Kidney capillary endothelial cell (primary cell): ENCODE measurements around the gene INSR.
"Not testable (repeated sequence)": the region's sequence is repeated elsewhere in the genome, so short reads cannot be mapped to it uniquely, and the experiment has no call there.

Experiments used
- DNase-seq: peaks from one replicate; pipeline ENCODE4 v3.0.0-alpha.2; 2018; ENCODE audit warnings: low spot score

INSR gene

DNA sequence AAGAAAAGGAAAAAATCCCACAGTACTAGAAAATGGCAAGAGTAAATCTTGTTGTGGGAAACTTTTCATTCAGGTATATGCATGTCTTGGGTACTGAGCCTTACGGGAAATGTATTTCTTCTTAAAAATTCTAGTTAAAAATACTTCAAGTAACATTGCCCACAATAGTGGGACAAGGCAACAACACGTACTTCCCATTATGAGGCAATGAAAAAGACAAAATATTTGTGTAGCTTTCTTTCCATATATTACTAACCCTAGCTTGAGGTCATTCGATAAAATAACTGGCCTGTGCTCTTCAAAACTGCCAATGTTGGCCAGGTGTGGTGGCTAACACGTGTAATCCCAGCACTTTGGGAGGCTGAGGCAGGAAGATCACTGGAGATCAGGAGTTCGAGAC lies 99.2 kb downstream of the INSR start:
- DNase-seq: no peak

DNA sequence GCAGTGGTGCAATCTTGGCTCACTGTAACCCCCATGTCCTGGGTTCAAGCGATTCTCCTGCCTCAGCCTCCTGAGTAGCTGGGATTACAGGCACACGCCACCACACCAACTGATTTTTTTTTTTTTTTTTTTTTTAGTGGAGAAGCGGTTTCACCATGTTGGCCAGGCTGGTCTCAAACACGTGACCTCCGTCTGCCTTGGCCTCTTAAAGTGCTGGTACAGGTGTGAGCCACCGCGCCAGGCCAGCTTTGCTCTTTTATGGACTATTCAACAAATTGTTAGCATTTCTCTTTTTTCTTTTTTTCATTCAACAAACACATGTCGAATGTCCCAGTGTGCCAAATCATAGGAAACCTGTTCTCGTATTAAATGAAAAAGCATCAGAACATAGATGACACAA lies 99.6 kb downstream of the INSR start:
- no peak for DNase-seq

DNA sequence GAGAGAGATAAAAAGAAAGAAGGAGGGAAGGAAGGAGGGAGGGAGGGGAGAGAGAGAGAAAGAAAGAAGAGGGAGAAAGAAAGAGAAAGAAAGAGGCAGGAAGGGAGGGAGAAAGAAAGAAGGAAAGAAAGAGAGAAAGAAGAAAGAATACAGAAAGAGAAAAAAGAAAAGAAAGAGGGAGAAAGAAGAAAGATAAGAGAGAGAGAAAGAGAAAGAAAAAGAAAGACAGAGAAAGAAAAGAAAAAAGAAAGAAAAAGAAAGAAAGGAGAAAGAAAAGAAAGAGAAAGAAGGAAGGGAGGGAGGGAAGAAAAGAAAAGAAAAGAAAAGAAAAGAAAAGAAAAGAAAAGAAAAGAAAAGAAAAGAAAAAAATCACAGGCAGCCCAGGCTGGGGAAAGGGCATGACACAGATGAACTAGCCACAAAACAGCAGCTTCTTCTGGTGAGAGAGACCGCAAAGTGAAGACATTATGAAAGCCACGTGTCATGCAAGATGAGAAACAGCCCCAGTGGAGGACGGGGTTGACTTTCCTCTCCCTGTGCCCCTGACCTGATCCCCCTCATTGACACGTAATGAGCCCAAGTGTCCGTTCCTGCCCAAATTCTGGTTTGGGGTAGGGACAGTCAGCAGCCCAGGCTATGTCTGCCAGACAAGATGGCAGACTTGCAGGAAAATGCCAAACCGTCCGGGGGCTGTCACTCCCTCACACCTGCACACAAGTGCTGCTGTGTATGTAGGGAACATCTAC lies 102.1 kb downstream of the INSR start:
- DNase-seq: no peak

DNA sequence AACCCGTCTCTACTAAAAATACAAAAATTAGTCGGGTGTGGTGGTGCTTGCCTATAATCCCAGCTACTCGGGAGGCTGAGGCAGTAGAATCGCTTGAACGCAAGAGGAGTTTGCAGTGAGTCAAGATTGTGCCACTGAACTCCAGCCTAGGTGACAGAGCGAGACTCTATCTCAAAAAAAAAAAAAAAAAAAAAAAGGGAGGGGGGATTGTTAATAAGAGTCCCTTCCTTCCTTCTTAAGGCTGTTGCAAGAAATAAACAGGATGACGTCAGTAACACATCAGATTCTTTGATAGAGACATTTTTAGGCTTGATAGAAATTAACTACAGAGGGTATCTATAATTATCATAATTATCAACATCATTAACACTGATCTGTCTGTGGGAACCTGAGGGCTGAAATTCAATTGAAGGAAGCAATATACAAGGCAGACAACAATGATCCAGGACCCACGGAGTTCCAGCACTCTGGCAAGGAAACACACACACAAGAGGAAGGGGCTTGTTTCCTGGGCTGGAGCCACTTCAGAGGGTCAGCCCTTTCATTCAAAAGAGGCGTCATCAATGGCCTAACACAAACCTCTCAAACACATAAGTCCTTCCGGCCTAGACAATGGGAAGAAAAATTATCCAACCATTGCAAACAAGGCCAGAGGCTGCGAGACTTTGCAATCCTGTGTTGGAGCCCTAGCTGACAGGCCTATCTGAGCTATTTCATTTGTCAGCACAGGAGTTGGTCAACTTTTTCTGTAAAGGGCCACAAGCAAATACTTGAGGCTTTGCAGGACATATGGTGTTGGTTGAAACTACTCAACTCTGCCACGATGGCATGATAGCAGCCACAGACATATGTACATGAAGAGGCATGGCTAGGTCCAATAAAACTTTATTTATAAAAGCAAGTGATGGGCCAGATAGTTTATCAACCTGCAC lies 105.2 kb downstream of the INSR start:
- DNase-seq: peak; percentile 93

DNA sequence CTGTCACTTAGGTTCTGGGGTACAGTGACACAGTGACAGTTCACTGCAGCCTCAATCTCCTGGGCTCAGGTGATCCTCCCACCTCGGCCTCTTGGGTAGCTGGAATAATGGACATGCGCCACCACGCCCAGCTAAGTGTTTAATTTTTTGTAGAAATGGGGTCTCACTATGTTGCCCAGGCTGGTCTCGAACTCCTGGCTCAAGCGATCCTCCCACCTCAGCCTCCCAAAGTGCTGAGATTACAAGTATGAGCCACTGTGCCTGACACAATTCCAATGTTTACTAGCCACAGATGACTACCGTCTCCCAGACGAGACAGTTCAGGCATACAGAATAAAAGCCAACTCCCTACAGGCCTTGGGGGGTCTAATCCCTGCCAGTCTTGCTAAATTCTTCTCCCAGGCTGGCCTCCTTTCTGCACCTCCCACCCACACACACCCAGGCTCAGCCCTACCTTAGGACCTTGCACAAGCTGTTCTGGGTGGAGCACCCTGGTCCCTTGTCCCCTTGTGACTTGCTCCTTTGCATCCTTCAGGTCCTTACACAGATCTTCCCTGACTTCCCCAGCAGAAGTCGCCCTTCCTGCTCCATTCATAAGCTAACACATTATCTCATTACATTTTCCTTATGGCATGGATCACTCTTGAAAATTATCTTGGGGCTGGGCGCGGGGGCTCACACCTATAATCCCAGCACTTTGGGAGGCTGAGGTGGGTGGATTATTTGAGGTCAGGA lies 106.4 kb downstream of the INSR start:
- no peak for DNase-seq

DNA sequence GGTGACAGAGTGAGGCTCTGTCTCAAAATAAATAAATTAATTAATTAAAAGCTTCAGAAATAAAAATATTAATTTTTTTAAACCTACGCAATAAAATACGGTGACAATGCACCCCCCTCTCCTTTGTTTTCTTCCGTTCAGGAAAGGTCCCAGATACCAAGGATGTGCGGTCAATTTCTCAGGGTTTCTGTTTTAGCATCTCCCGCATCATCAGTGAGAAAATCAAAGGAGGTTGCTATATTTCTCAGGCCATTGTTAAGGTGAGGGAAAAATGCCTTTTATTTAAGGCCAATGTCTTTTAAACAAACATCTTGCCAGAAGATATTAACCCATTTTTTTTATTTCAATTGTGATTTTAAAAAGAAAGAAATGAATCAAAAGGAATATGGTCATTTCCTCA lies 111.7 kb downstream of the INSR start:
- DNase-seq: peak; percentile 13

DNA sequence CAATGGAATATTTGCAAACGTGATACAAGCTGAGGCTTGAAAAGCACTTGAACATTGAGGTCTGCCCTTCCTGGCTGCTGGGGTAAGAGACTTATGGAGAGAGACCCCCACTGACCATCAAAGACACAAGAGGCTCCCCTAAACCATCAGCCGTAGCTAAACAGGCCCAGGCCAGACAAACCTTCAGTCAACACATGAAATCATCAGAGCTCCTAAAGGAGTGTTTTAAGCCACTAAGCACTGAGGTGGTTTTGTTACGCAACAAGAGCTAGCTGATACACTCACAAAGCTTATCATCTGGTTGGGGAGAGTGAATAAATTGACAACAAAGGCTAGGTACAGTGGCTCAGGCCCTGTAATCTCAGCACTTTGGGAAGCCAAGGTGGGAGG lies 114.3 kb downstream of the INSR start:
- no peak for DNase-seq

DNA sequence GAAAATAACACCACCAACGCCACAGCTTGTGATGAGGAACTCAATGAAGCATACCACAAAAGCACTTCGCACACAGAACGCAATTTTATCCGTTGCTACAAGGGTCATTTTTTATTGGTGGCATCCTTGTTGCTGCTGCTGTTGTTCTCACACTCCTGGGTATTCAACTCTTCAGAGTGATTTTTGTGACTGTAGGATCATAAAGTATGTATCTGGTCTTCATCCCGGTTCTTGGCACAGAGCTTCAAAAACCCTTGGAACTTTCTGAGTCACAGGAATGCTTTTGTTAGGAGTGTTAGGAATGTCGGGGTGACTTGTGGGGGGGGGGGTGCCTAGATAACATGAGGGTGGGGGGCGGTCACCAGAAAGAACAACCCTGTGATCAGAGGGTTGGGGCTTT lies 116.3 kb downstream of the INSR start:
- DNase-seq: no peak

DNA sequence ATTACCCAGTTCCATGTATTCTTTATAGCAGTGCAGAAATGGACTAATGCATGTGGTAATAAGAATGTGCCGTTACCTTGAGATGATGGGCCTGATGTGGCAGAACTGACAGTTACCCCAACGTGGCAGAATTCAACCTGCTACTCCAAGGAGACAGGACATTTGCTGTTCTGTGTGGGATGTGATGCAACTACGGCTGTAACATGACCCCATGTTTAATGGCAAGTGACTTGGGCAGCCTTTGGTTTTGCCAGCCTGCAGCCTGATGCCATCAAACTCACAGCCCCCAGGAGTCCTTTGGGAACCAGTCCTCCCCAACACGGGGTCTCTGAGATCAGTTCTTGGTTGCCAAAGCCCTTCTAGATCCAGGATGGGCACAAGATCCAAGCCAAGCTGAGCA lies 117.4 kb downstream of the INSR start:
- DNase-seq: no peak

DNA sequence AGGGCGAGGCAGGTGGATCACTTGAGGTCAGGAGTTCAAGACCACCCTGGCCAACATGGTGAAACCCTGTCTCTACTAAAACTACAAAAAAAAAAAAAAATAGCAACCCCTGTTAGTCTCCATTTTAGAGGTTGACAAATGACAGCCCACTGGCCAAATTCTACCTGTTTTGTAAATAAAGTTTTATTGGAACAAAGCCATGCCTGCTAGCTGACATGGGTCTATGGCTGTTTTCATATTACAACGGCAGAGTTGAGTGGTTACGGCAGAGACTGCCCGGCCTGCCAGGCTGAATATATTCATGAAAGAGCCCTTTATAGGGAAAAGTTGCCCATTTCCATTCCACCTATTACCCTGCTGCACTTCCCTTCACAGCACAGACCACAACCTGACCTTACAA lies 121.4 kb downstream of the INSR start:
- no peak for DNase-seq

DNA sequence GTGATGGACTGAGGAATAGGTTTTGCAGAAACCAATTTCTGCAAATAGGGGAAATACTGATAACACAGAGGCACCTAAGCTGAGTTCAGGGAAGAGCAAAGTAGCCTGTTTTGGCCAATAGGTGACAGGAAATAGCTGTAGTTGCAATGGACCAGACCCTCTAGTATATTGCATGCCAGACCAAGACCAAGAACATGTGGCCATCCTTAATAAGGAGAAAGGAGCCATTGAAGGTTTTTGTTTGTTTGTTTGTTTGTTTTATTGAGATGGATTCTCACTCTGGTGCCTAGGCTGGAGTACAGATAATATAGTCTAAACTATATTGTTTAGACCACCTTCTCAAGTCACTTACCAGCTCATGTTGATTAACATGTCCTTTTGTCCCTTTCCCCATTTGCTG lies 123.2 kb downstream of the INSR start:
- DNase-seq: no peak

DNA sequence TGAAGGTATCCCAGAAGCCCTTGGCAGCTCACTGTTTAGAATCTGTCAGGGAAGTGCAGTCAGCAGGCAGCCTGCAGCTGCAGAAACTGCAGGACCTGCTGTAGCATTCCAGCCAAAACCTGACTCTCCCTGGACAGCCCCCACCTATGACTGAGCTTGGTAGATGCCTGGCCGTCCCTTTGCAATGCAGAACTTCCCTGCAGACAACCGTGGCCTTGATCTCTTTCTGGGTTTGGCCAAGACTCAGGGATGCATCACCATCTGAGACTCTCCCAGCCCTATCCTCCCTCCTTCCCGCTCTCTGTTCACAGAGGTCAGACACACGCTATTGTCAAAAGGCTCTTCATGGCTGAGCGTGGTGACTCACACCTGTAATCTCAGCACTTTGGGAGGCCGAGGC lies 125.3 kb downstream of the INSR start:
- no peak for DNase-seq

DNA sequence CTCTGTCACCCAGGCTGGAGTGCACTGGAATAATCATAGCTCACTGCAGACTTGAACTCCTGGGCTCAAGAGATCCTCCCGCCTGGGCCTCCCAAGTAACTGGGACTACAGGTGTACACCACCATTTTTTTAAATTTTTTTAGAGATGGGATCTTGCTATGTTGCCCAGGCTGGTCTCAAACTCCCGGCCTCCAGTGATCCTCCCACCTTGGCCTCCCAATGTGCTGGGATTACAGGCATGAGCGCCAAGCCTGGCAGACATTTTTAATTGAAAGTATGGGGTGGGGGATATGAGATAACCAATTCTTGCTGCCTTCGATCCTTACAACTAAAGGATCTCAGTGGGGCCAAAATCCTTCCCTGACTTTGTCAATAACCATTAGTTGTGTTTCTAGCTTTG lies 132.9 kb downstream of the INSR start:
- no peak for DNase-seq

DNA sequence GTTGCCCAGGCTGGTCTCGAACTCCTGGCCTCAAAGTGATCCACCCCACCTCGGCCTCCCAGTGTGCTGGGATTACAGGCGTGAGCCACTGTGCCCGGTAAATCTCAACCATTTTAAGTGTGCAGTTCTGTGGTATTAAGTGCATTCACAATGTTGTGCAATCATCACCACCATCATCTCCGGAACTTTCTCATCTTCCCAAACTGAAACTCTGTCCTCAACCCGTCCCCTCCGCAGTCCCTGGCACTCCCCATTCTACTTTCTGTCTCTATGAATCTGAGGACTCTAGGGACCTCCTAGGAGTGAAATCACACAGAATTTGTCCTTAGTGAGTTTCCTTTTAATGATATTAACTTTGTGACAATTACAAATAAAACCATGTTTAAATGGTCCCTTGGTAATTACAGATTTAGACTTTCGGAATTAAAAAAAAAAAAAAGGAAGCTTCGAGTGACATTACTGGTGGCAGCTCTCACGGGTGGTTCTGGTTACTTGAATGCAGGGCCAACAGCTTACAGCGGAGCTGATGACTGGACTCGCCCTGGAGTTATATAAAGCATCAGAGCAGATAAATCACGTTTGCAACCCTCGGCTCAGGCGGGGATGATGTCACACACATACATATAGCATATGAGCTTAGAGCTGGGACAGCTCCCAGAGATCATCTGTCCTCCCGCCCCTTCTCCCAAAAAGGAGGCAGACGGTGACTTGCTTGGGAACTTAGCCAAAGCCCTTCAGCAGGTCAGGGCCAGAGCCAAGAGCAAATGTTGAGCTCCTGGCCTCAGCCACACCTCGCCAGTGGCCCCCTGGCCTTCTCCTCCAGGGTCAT lies 134.9 kb downstream of the INSR start:
- peak; percentile 52 for DNase-seq

DNA sequence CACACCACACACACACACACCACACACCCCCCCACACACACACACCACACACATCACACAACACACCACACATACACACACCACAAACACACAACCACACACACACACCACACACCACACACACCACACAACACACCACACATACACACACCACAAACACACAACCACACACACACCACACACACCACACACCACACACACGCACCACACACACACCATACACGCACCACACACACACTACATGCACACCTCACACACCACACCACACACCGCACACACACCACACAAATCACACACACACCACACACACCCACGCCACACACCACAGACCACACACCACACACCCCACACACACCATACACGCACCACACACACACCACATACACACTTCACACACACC lies 141.2 kb downstream of the INSR start:
- no peak for DNase-seq

DNA sequence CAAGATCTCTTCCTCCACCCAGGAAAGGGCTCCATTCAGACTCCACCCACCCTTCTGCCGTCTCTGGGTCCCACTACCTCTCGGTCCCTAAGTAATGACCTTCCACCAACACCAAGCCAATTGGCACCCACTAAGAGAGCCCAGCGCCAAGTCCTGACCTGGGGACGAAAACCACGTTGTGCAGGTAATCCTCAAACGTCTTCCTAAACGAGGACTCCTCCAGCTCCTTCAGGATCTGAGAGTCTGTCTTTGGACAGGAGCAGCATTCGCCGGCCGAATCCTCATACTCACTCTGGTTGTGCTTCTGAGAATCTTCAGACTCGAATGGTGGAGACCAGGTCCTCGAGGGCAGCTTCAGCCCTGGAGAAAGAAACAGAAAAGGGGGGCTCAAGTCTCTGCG lies 141.6 kb downstream of the INSR start:
- no peak for DNase-seq

DNA sequence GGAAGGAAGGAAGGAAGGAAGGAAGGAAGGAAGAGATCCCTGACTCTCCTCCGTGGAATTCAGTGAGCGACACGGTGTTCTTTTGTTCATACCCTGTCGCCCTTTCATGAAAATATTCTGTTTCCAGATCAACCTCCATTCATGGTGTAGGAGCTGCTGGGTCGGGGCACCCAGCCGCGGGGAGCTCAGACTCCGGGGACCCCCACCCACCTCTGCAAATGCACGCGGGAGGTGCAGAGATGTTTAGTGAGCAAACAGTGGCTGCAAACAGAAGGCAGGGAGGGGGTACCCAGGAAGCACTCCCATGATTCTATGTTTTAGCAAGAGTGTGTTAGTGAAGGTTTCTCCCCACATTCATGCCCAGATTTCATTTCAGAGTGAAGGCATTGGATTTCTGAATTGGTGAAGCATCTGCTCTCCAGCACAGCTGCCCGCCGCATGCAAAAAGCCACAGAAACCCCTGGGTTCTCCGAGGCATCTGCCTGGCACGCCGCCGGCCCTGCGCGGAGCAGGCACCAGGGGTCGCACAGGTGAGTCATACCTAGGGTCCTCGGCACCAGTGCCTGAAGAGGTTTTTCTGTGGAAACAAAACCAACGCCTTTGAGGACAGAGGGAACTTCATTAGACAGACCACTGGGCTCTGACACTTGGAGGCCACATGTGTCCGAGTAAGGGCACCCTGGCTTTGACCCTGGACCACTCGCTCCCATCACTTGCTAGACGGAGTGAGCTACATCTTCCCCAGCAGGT lies 144.1 kb downstream of the INSR start:
- DNase-seq: no peak

DNA sequence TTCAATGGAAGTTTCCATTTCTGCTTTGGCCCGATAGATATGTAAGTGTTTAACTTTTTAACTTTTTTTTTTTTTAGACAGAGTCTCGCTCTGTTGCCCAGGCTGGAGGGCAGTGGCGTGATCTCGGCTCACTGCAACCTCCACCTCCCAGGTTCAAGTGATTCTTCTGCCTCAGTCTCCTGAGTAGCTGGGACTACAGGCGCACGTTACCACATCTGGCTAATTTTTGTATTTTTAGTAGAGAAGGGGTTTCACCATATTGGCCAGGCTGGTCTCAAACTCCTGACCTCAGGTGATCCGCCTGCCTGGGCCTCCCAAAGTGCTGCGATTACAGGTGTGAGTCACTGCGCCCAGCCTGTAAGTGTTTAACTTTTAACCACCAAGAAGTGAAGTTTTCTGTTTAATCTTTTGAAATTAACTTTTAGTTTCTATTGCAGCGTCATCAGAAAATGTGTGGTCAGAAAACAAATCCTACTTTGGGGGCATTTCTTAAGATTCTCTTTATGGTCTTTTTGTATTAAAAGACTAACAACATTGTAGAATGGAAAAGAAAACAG lies 147.0 kb downstream of the INSR start:
- DNase-seq: not testable (repeated sequence)

DNA sequence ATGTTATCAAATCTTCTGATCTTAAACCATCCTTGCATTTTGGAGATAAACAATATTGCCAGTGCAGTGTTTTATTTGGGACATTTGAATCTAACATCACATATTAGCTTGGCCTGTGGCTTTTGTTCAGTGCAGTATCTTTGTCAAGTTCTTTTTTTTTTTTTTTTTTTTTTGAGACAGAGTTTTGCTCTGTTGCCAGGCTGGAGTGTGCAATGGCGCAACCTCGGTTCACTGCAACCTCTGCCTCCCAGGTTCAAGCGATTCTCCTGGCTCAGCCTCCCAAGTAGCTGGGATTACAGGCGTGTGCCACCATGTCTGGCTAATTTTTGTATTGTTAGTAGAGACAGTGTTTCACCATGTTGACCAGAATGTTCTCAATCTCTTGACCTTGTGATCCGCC lies 148.1 kb downstream of the INSR start:
- DNase-seq: not testable (repeated sequence)

DNA sequence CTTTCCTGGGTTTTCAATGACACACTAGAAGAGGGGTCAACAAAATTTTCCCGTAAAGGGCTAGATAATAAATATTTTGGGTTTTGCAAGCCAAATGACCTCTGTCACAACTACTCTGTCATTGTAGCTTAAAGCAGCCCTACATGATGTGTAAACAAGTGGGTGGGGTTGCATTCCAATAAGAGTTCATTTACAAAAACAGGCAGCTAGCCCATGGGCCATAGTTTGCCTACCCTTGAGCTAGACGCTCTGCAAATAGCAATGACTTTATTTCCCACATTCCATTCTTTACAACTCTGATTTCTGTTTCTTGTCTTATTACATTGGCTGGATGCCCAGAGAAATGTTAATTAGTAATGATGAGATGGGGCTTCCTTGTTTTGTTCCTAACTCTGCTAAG lies 148.7 kb downstream of the INSR start:
- no peak for DNase-seq

DNA sequence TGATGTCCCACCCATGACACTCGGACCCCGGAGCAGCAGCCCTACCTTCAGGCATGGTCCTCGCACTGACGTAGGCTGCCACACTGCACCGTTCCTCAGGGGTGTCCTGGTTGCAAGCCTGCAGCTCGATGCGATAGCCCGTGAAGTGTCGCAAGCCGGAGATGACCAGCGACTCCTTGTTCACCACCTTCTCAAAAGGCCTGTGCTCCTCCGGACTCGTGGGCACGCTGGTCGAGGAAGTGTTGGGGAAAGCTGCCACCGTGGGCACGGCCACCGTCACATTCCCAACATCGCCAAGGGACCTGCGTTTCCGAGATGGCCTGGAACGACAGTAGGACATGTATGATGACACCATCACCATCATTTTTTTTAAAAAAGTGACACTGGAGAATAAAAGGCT lies 151.4 kb downstream of the INSR start:
- DNase-seq: no peak
